ENCODE data around the gene NEU3. TPM values are rescaled to one million over a fixed set of nuclear protein-coding genes. Genes with fewer than 3 reads are reported as not detected.
"Not testable (repeated sequence)": the region's sequence is repeated elsewhere in the genome, so short reads cannot be mapped to it uniquely, and the experiment has no call there.

The NEU3 gene
- total and polyA plus RNA-seq, 8 donors = 3.1 to 7.2 (median 4.1) TPM

DNA sequence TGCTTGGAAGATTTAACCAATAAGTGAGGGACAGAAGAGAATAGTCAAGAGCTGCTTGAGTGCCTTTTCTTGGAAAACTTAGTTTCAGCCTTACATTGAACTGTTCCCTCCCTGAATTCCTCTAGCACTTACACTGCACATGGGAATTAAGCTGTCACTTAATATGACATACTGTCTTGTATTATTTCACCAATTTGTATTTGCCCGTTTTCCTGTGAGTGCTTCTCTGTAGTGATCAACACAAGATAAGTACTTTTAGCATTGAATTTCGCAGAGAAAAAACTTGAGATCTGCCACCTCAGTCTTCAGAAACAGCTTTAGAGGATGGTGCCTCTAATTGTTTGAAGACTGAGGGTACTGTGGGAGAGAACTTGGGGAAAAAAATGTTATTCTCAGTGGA lies 36.0 kb upstream of the NEU3 start:
- Histone ChIP-seq H3K4me1 (peaks cover 5 to 37% (median 27%) of the 10 kb centered on the region in 3 donors), H3K9me3 (no peaks in the 10 kb centered on the region), H3K27me3 (no peaks in the 10 kb centered on the region), H3K27ac (no peak overlapping the region), H3K4me3 (no peak overlapping the region), H3K36me3 (no peaks in the 10 kb centered on the region)
- ATAC-seq (no peak), DNase-seq (no peak), FAIRE-seq (no peak)
- intact Hi-C loops (cut with DNase I) = no loop called here
- TF ChIP-seq, protein P1, sequence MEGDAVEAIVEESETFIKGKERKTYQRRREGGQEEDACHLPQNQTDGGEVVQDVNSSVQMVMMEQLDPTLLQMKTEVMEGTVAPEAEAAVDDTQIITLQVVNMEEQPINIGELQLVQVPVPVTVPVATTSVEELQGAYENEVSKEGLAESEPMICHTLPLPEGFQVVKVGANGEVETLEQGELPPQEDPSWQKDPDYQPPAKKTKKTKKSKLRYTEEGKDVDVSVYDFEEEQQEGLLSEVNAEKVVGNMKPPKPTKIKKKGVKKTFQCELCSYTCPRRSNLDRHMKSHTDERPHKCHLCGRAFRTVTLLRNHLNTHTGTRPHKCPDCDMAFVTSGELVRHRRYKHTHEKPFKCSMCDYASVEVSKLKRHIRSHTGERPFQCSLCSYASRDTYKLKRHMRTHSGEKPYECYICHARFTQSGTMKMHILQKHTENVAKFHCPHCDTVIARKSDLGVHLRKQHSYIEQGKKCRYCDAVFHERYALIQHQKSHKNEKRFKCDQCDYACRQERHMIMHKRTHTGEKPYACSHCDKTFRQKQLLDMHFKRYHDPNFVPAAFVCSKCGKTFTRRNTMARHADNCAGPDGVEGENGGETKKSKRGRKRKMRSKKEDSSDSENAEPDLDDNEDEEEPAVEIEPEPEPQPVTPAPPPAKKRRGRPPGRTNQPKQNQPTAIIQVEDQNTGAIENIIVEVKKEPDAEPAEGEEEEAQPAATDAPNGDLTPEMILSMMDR (IDR thresholded peaks at IDR 0.05) = no peak
- WGBS, 2 donors = 51 to 53% methylated on average over 2 of the region's 2 CpGs

DNA sequence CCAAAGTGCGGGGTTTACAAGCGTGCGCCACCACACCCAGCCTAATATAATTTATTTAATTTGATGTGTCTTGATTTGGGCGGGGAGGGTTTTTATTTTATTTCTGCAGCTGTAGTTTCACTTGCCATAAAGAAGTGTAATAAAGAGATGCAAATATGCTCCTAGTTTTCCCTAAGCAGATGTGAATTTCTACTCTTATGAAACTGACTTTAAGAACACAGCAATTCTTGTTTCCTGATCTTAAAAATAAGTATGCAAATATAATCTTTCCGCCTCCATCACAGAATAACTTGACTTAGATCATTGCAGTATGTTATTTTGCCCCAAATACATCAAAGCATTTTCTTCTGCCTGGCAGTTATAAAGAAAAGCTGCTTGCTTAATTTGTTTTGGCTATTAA lies 35.3 kb upstream of the NEU3 start:
- ATAC-seq = no peak

DNA sequence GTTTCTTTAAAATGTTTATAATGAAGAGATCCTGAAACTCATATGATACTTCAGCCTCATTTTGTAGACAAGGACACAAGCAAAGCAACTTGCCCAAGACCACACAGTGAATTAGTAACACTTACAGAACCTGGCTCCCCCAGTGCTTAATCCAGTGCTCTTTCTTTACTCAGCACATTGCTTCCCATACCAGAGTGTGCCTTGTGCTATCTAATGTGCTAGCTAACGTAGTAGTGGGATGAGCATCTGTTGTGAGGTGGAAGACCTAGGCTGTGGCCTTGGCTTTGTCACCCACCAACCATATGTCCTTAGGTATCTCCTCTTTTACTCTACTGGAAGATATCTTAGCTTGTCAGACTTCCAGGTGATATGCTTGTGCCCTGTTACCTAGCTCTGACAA lies 34.5 kb upstream of the NEU3 start:
- H3K27me3 ChIP-seq = no peaks in the 10 kb centered on the region
- ATAC-seq = no peak
- intact Hi-C loops (cut with DNase I) = no loop called here
- TF ChIP-seq, protein P1 (IDR thresholded peaks at IDR 0.05) = no peak
- WGBS, 2 donors = 78 to 85% methylated on average over 1 of the region's 1 CpG
- no peak overlapping the region for H3K4me3 ChIP-seq
- no peaks in the 10 kb centered on the region for H3K36me3 ChIP-seq
- no peak for FAIRE-seq
- H3K27ac ChIP-seq = no peak overlapping the region
- H3K4me1 ChIP-seq = peaks cover 5 to 31% (median 27%) of the 10 kb centered on the region in 3 donors
- no peak for DNase-seq
- no peaks in the 10 kb centered on the region for H3K9me3 ChIP-seq

More for the DNA sequence above, 35.3 kb upstream of the NEU3 start:
- FAIRE-seq (no peak), DNase-seq (no peak)
- intact Hi-C loops (cut with DNase I) = no loop called here
- H3K36me3 ChIP-seq = no peaks in the 10 kb centered on the region
- no peak overlapping the region for H3K27ac ChIP-seq
- peaks cover 5 to 31% (median 27%) of the 10 kb centered on the region in 3 donors for H3K4me1 ChIP-seq
- H3K4me3 ChIP-seq = no peak overlapping the region
- no peaks in the 10 kb centered on the region for H3K9me3 ChIP-seq
- WGBS, 2 donors = 91 to 96% methylated on average over 5 of the region's 5 CpGs
- TF ChIP-seq, protein P1 (IDR thresholded peaks at IDR 0.05) = no peak
- no peaks in the 10 kb centered on the region for H3K27me3 ChIP-seq

DNA sequence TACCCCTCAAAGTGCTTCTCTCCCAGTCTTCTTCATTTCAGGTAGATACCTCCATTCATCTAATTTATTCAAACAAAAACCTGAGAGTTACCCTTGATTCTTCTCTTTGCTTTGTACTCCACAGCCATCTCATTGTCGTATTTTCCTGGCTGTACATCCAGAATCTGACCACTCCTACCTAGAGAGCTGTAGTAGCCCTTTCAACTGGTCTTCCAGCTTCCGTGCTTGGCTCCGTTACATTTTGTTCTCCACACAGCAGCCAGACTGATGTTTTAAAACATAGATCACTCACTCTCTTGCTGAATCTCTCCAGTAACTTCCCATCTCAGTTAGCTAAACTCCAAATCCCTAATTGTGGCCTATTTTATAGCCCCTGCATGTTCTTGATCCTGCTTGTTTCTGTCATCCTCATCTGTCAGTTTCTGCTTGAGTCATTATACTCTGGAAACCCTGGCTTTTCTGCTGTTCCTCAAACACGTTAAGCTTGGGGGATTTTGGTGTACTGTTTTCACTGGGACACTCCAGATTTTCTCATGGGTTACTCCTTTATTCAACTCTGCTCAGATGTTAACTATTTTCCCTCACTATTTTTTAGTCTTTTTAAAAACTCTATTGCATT lies 32.2 kb upstream of the NEU3 start:
- intact Hi-C loops (cut with DNase I) = no loop called here
- Histone ChIP-seq H3K36me3 (no peaks in the 10 kb centered on the region), H3K27me3 (no peaks in the 10 kb centered on the region), H3K4me3 (no peak overlapping the region), H3K27ac (no peak overlapping the region), H3K4me1 (peaks cover 5 to 35% (median 29%) of the 10 kb centered on the region in 3 donors), H3K9me3 (no peaks in the 10 kb centered on the region)
- TF ChIP-seq, protein P1 (IDR thresholded peaks at IDR 0.05) = no peak
- no peak for DNase-seq
- ATAC-seq = peak in 2 of 4 donors; percentile 20 to 38
- WGBS, 2 donors = 46 to 51% methylated on average over 4 of the region's 4 CpGs
- no peak for FAIRE-seq

DNA sequence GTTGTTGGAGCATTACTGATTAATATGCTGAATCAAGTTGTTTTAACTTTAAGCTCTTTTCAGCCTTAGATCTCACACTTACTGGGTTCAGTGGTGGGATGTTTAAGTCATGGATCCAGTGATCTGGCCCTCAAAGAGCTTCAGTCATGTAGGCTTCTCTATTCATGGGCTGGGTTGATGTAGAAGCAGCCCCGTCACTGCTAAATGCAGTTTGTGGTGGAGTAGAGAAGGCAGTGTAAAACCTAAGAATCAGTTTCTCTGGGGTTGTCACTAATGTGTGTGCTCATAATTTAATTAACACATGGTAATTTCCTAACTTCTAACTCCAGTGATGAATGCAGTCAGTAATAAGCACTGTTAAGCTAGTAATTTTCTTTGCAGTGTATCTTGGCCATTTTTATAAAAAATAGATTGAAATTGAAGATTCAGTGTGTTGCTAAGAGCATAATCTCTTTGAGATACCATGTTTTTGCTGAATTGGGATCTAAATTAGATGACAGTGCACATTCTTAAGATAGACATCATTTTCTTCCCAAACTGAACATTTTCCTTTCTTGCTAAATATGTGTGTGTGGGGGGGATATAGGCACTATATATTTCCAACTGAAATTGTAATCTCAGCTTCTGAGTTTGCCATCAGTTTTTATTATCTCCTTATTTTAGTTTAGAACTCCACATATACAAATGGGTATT lies 30.6 kb upstream of the NEU3 start:
- Histone ChIP-seq H3K27me3 (no peaks in the 10 kb centered on the region), H3K9me3 (no peaks in the 10 kb centered on the region), H3K4me1 (peaks cover 5 to 38% (median 35%) of the 10 kb centered on the region in 3 donors), H3K4me3 (no peak overlapping the region), H3K27ac (no peak overlapping the region), H3K36me3 (no peaks in the 10 kb centered on the region)
- no peak for DNase-seq
- ATAC-seq = no peak
- TF ChIP-seq, protein P1 (IDR thresholded peaks at IDR 0.05) = no peak
- WGBS, 2 donors = 85 to 86% methylated on average over 1 of the region's 1 CpG
- no peak for FAIRE-seq
- intact Hi-C loops (cut with DNase I) = no loop called here

DNA sequence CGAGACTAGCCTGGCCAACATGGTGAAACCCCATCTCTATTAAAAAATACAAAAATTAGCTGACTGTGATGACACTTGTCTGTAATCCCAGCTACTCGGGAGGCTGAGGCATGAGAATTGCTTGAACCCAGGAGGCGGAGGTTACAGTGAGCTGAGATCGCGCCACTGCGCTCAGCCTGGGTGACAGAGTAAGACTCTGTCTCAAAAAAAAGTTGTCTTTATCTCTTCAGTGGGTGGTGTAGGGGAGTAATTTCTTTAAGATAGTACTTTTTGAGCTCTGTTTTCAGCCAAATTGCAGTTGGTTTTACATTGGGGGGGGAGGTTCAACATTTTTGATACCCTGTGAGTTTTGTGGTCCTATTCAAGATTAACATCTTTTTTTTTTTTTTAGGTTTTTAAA lies 28.6 kb upstream of the NEU3 start:
- H3K27ac ChIP-seq; H3K4me3 ChIP-seq; intact Hi-C loops (cut with DNase I); DNase-seq; H3K36me3 ChIP-seq; ATAC-seq; H3K9me3 ChIP-seq; H3K27me3 ChIP-seq; FAIRE-seq: not testable (repeated sequence)
- H3K4me1 ChIP-seq = peaks cover 8 to 46% (median 40%) of the 10 kb centered on the region in 3 donors
- 91 to 93% methylated on average over 6 of the region's 6 CpGs for WGBS, 2 donors
